T47D (cell line): ENCODE results near the gene NLK.

Source experiments
- DNase-seq, 2 experiments: peaks; one replicate each; pipeline versions ENCODE4 v3.0.0 to v3.0.0-alpha.2; 2011 to 2012; ENCODE audit warnings: low read depth in 1 of 2, low spot score in 1 of 2
- JUND ChIP-seq: IDR thresholded peaks from 2 replicates; pipeline ENCODE4 v1.6.1; 2012; ENCODE audit warnings: low read depth
- in situ Hi-C: cut with HindIII; loops from 2 replicates; pipeline ENCODE4 v1.10.0; 2016; ENCODE audit warnings: low sequenced_read_pairs, low pct_unique_long_range_greater_than_20kb

The NLK gene

GRCh38 chr17:28160610-28161009, 118.1 kb downstream of the NLK start:
- in situ Hi-C loops = no loop called here
- no peak for TF ChIP-seq JUND
- no peak for DNase-seq

GRCh38 chr17:28161311-28161710, 118.8 kb downstream of the NLK start:
- TF ChIP-seq JUND = no peak
- no peak for DNase-seq
- in situ Hi-C loops = no loop called here

- in situ Hi-C loops = no loop called here
- no peak for DNase-seq
- TF ChIP-seq JUND = no peak
These were observed 124.0 kb downstream of the NLK start for GRCh38 chr17:28166478-28166877.

- DNase-seq = no peak
- in situ Hi-C loops = no loop called here
- no peak for TF ChIP-seq JUND
These were observed 127.3 kb downstream of the NLK start for GRCh38 chr17:28169621-28170349.

- in situ Hi-C loops = no loop called here
- no peak for DNase-seq
- TF ChIP-seq JUND = no peak
These were observed 128.3 kb downstream of the NLK start for GRCh38 chr17:28170771-28171170.

- no peak for TF ChIP-seq JUND
- in situ Hi-C loops = no loop called here
- DNase-seq = no peak
These were observed 130.6 kb downstream of the NLK start for GRCh38 chr17:28173031-28173561.

GRCh38 chr17:28173801-28174200, 131.3 kb downstream of the NLK start:
- in situ Hi-C loops = no loop called here
- no peak for TF ChIP-seq JUND
- DNase-seq = no peak

- peak in 1 of 2 experiments; percentile 48 for DNase-seq
- in situ Hi-C loops = no loop called here
- TF ChIP-seq JUND = no peak
These were observed 132.0 kb downstream of the NLK start for GRCh38 chr17:28174352-28175046.

- no peak for TF ChIP-seq JUND
- in situ Hi-C loops = no loop called here
- DNase-seq = no peak
These were observed 134.9 kb downstream of the NLK start for GRCh38 chr17:28177351-28177750.

GRCh38 chr17:28178800-28179199, 136.3 kb downstream of the NLK start:
- TF ChIP-seq JUND = no peak
- no peak for DNase-seq
- in situ Hi-C loops = no loop called here

GRCh38 chr17:28180449-28180848, 138.0 kb downstream of the NLK start:
- in situ Hi-C loops = no loop called here
- TF ChIP-seq JUND = no peak
- no peak for DNase-seq

- no peak for DNase-seq
- TF ChIP-seq JUND = no peak
- in situ Hi-C loops = no loop called here
These were observed 139.1 kb downstream of the NLK start for GRCh38 chr17:28181568-28181967.

GRCh38 chr17:28182559-28182958, 140.1 kb downstream of the NLK start:
- TF ChIP-seq JUND = no peak
- DNase-seq = no peak
- in situ Hi-C loops = no loop called here
